ENCODE measurements around the gene SNCA.

SNCA gene

DNA sequence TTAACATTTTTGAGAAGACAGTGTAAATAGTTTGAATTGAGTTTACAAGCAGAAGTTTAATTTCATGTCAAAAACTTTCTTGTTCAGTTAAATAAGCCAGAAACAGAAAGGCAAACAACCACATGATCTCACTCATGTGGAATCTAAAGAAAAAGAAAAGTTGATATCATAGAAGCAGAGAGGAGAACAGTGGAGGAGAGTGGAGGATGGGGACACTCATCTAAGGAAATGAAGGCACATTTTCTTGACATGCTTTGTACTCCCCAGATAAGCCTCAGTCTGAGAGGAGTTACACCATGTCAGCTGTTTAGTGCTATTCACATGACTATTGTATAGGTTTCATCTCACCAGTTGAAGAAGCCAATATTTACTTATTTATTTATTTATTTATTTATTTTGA, 13.5 kb downstream of the SNCA start:
- CTCF ChIA-PET = no interaction called here
- POLR2A ChIA-PET (ENCODE audit: low non-redundant PET) = no interaction called here
- TF ChIP-seq, protein P1, sequence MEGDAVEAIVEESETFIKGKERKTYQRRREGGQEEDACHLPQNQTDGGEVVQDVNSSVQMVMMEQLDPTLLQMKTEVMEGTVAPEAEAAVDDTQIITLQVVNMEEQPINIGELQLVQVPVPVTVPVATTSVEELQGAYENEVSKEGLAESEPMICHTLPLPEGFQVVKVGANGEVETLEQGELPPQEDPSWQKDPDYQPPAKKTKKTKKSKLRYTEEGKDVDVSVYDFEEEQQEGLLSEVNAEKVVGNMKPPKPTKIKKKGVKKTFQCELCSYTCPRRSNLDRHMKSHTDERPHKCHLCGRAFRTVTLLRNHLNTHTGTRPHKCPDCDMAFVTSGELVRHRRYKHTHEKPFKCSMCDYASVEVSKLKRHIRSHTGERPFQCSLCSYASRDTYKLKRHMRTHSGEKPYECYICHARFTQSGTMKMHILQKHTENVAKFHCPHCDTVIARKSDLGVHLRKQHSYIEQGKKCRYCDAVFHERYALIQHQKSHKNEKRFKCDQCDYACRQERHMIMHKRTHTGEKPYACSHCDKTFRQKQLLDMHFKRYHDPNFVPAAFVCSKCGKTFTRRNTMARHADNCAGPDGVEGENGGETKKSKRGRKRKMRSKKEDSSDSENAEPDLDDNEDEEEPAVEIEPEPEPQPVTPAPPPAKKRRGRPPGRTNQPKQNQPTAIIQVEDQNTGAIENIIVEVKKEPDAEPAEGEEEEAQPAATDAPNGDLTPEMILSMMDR (conservative IDR thresholded peaks at IDR 0.05; ENCODE audit: low read depth) = no peak
- DNase-seq (ENCODE audit: low spot score) = no peak
- 0 out of 2 replicates have a peak overlapping the region, but pooled peaks have one; percentile 15 for H3K27ac ChIP-seq

DNA sequence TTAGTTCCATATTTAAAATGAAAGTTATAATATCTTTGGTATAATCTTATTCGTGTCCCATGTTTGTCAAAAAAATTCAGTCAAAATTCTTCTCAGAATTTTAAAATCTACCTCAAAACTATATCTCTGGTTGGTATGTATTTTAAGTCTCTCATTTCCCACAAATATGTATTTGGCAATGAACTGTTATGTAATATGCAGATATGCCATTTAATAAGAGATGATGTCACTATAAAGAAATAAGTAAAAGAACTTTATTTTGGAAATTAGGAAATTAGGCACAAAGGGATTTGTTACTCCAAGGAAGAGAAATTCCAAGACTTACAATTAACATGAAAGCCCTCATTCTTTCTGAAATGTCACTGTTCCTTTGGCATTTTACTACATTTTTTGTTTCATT, 15.3 kb downstream of the SNCA start:
- ChIA-PET POLR2A (ENCODE audit: low non-redundant PET) (no interaction called here), CTCF (no interaction called here)
- H3K27ac ChIP-seq = no peak overlapping the region
- TF ChIP-seq, protein P1 (conservative IDR thresholded peaks at IDR 0.05; ENCODE audit: low read depth) = no peak
- no peak for DNase-seq (ENCODE audit: low spot score)

GRCh38 chr4:89820010-89820409, 17.0 kb downstream of the SNCA start:
- no peak for DNase-seq (ENCODE audit: low spot score)
- H3K27ac ChIP-seq = no peak overlapping the region
- ChIA-PET POLR2A (ENCODE audit: low non-redundant PET) (no interaction called here), CTCF (no interaction called here)
- TF ChIP-seq, protein P1 (conservative IDR thresholded peaks at IDR 0.05; ENCODE audit: low read depth) = no peak

GRCh38 chr4:89814362-89814761, 22.6 kb downstream of the SNCA start:
- DNase-seq (ENCODE audit: low spot score) = no peak
- TF ChIP-seq, protein P1 (conservative IDR thresholded peaks at IDR 0.05; ENCODE audit: low read depth) = no peak
- ChIA-PET CTCF (no interaction called here), POLR2A (ENCODE audit: low non-redundant PET) (no interaction called here)
- H3K27ac ChIP-seq = no peak overlapping the region

DNA sequence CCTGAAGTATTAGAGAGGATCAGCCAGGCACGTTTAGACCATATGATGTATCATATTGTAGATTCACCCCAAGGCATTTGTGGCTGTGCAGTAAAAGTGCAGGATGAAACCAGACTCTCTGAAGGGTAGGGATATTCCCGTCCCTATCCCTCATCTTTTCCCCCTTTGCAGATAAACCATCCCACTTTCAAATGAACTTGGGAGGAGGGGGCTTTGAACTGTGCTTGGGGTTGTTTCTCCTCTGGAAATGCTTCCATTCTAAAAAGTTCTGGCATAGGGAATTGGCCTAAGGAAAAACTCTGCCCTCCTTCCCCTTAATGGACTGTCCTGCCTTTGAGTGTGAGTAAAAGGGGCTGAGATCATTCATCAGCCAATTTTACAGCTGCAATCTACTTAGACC, 23.8 kb downstream of the SNCA start:
- no peak for DNase-seq (ENCODE audit: low spot score)
- ChIA-PET POLR2A (ENCODE audit: low non-redundant PET) (no interaction called here), CTCF (no interaction called here)
- TF ChIP-seq, protein P1 (conservative IDR thresholded peaks at IDR 0.05; ENCODE audit: low read depth) = no peak
- no peak overlapping the region for H3K27ac ChIP-seq

- no peak for DNase-seq (ENCODE audit: low spot score)
- H3K27ac ChIP-seq = no peak overlapping the region
- TF ChIP-seq, protein P1 (conservative IDR thresholded peaks at IDR 0.05; ENCODE audit: low read depth) = no peak
- ChIA-PET POLR2A (ENCODE audit: low non-redundant PET) (no interaction called here), CTCF (no interaction called here)
Observed at GRCh38 chr4:89807441-89808140, 29.4 kb downstream of the SNCA start.
